ENCODE measurements around the gene SSR1.

- TF ChIP-seq, protein P1, sequence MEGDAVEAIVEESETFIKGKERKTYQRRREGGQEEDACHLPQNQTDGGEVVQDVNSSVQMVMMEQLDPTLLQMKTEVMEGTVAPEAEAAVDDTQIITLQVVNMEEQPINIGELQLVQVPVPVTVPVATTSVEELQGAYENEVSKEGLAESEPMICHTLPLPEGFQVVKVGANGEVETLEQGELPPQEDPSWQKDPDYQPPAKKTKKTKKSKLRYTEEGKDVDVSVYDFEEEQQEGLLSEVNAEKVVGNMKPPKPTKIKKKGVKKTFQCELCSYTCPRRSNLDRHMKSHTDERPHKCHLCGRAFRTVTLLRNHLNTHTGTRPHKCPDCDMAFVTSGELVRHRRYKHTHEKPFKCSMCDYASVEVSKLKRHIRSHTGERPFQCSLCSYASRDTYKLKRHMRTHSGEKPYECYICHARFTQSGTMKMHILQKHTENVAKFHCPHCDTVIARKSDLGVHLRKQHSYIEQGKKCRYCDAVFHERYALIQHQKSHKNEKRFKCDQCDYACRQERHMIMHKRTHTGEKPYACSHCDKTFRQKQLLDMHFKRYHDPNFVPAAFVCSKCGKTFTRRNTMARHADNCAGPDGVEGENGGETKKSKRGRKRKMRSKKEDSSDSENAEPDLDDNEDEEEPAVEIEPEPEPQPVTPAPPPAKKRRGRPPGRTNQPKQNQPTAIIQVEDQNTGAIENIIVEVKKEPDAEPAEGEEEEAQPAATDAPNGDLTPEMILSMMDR (conservative IDR thresholded peaks at IDR 0.05 in 1 of 2, IDR thresholded peaks at IDR 0.05 in 1 of 2; ENCODE audit: extremely low read depth in 1 of 2, insufficient read depth in 1 of 2, low read depth in 1 of 2, low read length in 2 of 2): no peak
- no peak for TF ChIP-seq EZH2 (IDR thresholded peaks at IDR 0.05; ENCODE audit: borderline replicate concordance, low read length)
Measured at GRCh38 chr6:7323074-7323473, 10.1 kb upstream of the SSR1 start.

All from mammary epithelial cell (primary cell).